Activated CD4-positive, alpha-beta memory T cell treated with anti-CD3 and anti-CD28 coated beads for 36 hours (primary cell): ENCODE results near the gene ECE1. TPM values are rescaled to one million over a fixed set of nuclear protein-coding genes. Genes with fewer than 3 reads are reported as not detected.
"Not testable (repeated sequence)": the region's sequence is repeated elsewhere in the genome, so short reads cannot be mapped to it uniquely, and the experiment has no call there.

Source experiments
- CTCF ChIA-PET: fragments of 350-600 bp; sonication (Branson Sonifier 250); formaldehyde crosslinking; loops from one replicate; lab custom pipeline; 2021; ENCODE audit warnings: antibody characterized with exemption, inconsistent platforms; lab: Charles Lee
- POLR2A ChIA-PET: fragments of 350-600 bp; sonication (Branson Sonifier 250); formaldehyde crosslinking; loops from one replicate; lab custom pipeline; 2021; ENCODE audit warnings: antibody characterized with exemption; lab: Charles Lee
- DNase-seq: peaks from one replicate; pipeline ENCODE4 v3.0.0-alpha.2; 2020
- H3K27ac Mint-ChIP-seq: one replicate; pipeline ENCODE4 v1.8.0; 2021; ENCODE audit warnings: mixed read lengths
- H3K27me3 Mint-ChIP-seq: one replicate; pipeline ENCODE4 v1.8.0; 2021; ENCODE audit warnings: mixed read lengths
- H3K36me3 Mint-ChIP-seq: one replicate; pipeline ENCODE4 v1.8.0; 2021; ENCODE audit warnings: mixed read lengths
- H3K4me1 Mint-ChIP-seq: one replicate; pipeline ENCODE4 v1.8.0; 2021; ENCODE audit warnings: low read depth, mixed read lengths
- H3K4me3 Mint-ChIP-seq: one replicate; pipeline ENCODE4 v1.8.0; 2021; ENCODE audit warnings: mild to moderate bottlenecking, mixed read lengths
- H3K9me3 Mint-ChIP-seq: one replicate; pipeline ENCODE4 v1.8.0; 2021; ENCODE audit warnings: mixed read lengths
- intact Hi-C: fragments of 100-400 bp; cut with micrococcal nuclease; formaldehyde crosslinking; loops from one replicate; pipeline ENCODE4 v1.15.1; 2023
- total RNA-seq, 2 experiments: library from RNA; stranded (reverse); gene quantifications; one replicate each; pipeline ENCODE4 v1.2.3, GENCODE V29; 2021

Gene ECE1
- total RNA-seq, 2 experiments from 2014 or later, result 137 to 144 TPM

- DNase-seq, result no peak
- CTCF ChIA-PET, result interaction anchor here (1.3 to 20.3 kb wide), 4 partner anchors 20 to 78 kb away, joined by 3 to 261 read pairs (median 11); no protein-coding TSS in a partner anchor
Measured at GRCh38 chr1:21290546-21290944, 282 bp upstream of the ECE1 start.

GRCh38 chr1:21289127-21289526 lies 1.1 kb downstream of the ECE1 start:
- CTCF ChIA-PET, result interaction anchor here (1.2 to 20.3 kb wide), 2 partner anchors 18 to 72 kb away, joined by 3 to 261 read pairs; no protein-coding TSS in a partner anchor
- POLR2A ChIA-PET, result no interaction called here
- intact Hi-C loops, result no loop called here
- Mint-ChIP-seq H3K36me3 (peaks cover 31% of the 10 kb centered on the region), H3K4me1 (peaks cover 56% of the 10 kb centered on the region), H3K27ac (peak overlapping the region; percentile 92), H3K4me3 (peak overlapping the region; percentile 90), H3K27me3 (no peaks in the 10 kb centered on the region), H3K9me3 (no peaks in the 10 kb centered on the region)
- no peak for DNase-seq

More at GRCh38 chr1:21290546-21290944, 282 bp upstream of the ECE1 start:
- intact Hi-C loops, result loop anchor here (5.0 to 10.0 kb wide), 3 partner anchors 628 to 757 kb away; partner anchors contain the start of gene DDOST
- POLR2A ChIA-PET, result interaction anchor here (0.8 kb wide), 1 partner anchor 55 kb away, joined by 3 read pairs; no protein-coding TSS in a partner anchor
- Mint-ChIP-seq H3K27ac (peak overlapping the region; percentile 99), H3K27me3 (no peaks in the 10 kb centered on the region), H3K4me1 (peaks cover 57% of the 10 kb centered on the region), H3K4me3 (peak overlapping the region; percentile 89), H3K9me3 (no peaks in the 10 kb centered on the region), H3K36me3 (peaks cover 22% of the 10 kb centered on the region)

GRCh38 chr1:21287905-21288514 lies 2.3 kb downstream of the ECE1 start:
- POLR2A ChIA-PET, result interaction anchor here (0.6 kb wide), 1 partner anchor 492 kb away, joined by 7 read pairs; no protein-coding TSS in a partner anchor
- peak overlapping the region; percentile 92 for H3K27ac Mint-ChIP-seq
- H3K27me3 Mint-ChIP-seq, result no peaks in the 10 kb centered on the region
- intact Hi-C loops, result no loop called here
- peak overlapping the region; percentile 32 for H3K4me3 Mint-ChIP-seq
- no peak for DNase-seq
- no peaks in the 10 kb centered on the region for H3K9me3 Mint-ChIP-seq
- CTCF ChIA-PET, result interaction anchor here (2.3 to 20.3 kb wide), 2 partner anchors 17 to 46 kb away, joined by 6 to 261 read pairs; no protein-coding TSS in a partner anchor
- peaks cover 39% of the 10 kb centered on the region for H3K36me3 Mint-ChIP-seq
- peaks cover 49% of the 10 kb centered on the region for H3K4me1 Mint-ChIP-seq

- DNase-seq, H3K27me3 Mint-ChIP-seq, H3K4me3 Mint-ChIP-seq, H3K27ac Mint-ChIP-seq, intact Hi-C loops, H3K9me3 Mint-ChIP-seq: not testable (repeated sequence)
- ChIA-PET CTCF (interaction anchor here (0.6 to 20.3 kb wide), 6 partner anchors 14 to 83 kb away, joined by 3 to 261 read pairs (median 6); no protein-coding TSS in a partner anchor), POLR2A (interaction anchor here (1.2 to 1.3 kb wide), 2 partner anchors 40 to 60 kb away, joined by 3 to 5 read pairs; no protein-coding TSS in a partner anchor)
- Mint-ChIP-seq H3K4me1 (peaks cover 45% of the 10 kb centered on the region), H3K36me3 (peaks cover 41% of the 10 kb centered on the region)
Measured at GRCh38 chr1:21285386-21285785, 4.9 kb downstream of the ECE1 start.

- H3K9me3 Mint-ChIP-seq, result no peaks in the 10 kb centered on the region
- H3K27ac Mint-ChIP-seq, result no peak overlapping the region
- DNase-seq, result no peak
- H3K36me3 Mint-ChIP-seq, result peaks cover 45% of the 10 kb centered on the region
- CTCF ChIA-PET, result interaction anchor here (0.6 to 20.3 kb wide), 4 partner anchors 14 to 60 kb away, joined by 3 to 261 read pairs (median 6); no protein-coding TSS in a partner anchor
- intact Hi-C loops, result no loop called here
- no peak overlapping the region for H3K4me3 Mint-ChIP-seq
- no peaks in the 10 kb centered on the region for H3K27me3 Mint-ChIP-seq
- POLR2A ChIA-PET, result interaction anchor here (1.3 kb wide), 1 partner anchor 60 kb away, joined by 5 read pairs; no protein-coding TSS in a partner anchor
- H3K4me1 Mint-ChIP-seq, result peaks cover 49% of the 10 kb centered on the region
Measured at GRCh38 chr1:21285055-21285372, 5.2 kb downstream of the ECE1 start.

- no peak overlapping the region for H3K4me3 Mint-ChIP-seq
- CTCF ChIA-PET, result interaction anchor here (0.6 to 20.3 kb wide), 6 partner anchors 10 to 61 kb away, joined by 3 to 261 read pairs (median 3); no protein-coding TSS in a partner anchor
- DNase-seq, result no peak
- H3K9me3 Mint-ChIP-seq, result no peaks in the 10 kb centered on the region
- intact Hi-C loops, result no loop called here
- POLR2A ChIA-PET, result no interaction called here
- no peaks in the 10 kb centered on the region for H3K27me3 Mint-ChIP-seq
- H3K36me3 Mint-ChIP-seq, result peaks cover 44% of the 10 kb centered on the region
- H3K4me1 Mint-ChIP-seq, result peaks cover 54% of the 10 kb centered on the region
- H3K27ac Mint-ChIP-seq, result peak overlapping the region; percentile 44
Measured at GRCh38 chr1:21284206-21285054, 5.8 kb downstream of the ECE1 start.

GRCh38 chr1:21283524-21283923 lies 6.7 kb downstream of the ECE1 start:
- DNase-seq, result no peak
- H3K27ac Mint-ChIP-seq, result no peak overlapping the region
- ChIA-PET CTCF (interaction anchor here (1.3 to 20.3 kb wide), 2 partner anchors 11 to 13 kb away, joined by 3 to 261 read pairs; no protein-coding TSS in a partner anchor), POLR2A (no interaction called here)
- H3K4me3 Mint-ChIP-seq, result no peak overlapping the region
- H3K36me3 Mint-ChIP-seq, result peaks cover 47% of the 10 kb centered on the region
- H3K9me3 Mint-ChIP-seq, result no peaks in the 10 kb centered on the region
- intact Hi-C loops, result no loop called here
- peaks cover 56% of the 10 kb centered on the region for H3K4me1 Mint-ChIP-seq
- H3K27me3 Mint-ChIP-seq, result no peaks in the 10 kb centered on the region

GRCh38 chr1:21282020-21282419 lies 8.2 kb downstream of the ECE1 start:
- intact Hi-C loops, result not testable (repeated sequence)

GRCh38 chr1:21280482-21280881 lies 9.8 kb downstream of the ECE1 start:
- Mint-ChIP-seq H3K27me3 (no peaks in the 10 kb centered on the region), H3K4me3 (peak overlapping the region; percentile 58), H3K27ac (peak overlapping the region; percentile 96), H3K36me3 (peaks cover 43% of the 10 kb centered on the region), H3K4me1 (peaks cover 64% of the 10 kb centered on the region), H3K9me3 (no peaks in the 10 kb centered on the region)
- ChIA-PET CTCF (interaction anchor here (0.9 to 20.3 kb wide), 7 partner anchors 10 to 154 kb away, joined by 3 to 261 read pairs (median 7); no protein-coding TSS in a partner anchor), POLR2A (interaction anchor here (0.7 to 3.2 kb wide), 4 partner anchors 10 to 65 kb away, joined by 3 to 26 read pairs (median 7); no protein-coding TSS in a partner anchor)
- no peak for DNase-seq
- intact Hi-C loops, result no loop called here

More at GRCh38 chr1:21282020-21282419, 8.2 kb downstream of the ECE1 start:
- Mint-ChIP-seq H3K36me3 (peaks cover 43% of the 10 kb centered on the region), H3K4me1 (peaks cover 61% of the 10 kb centered on the region)
- POLR2A ChIA-PET, result interaction anchor here (1.0 to 3.2 kb wide), 2 partner anchors 11 to 17 kb away, joined by 3 to 26 read pairs; no protein-coding TSS in a partner anchor
- not testable (repeated sequence) for H3K27me3 Mint-ChIP-seq, H3K9me3 Mint-ChIP-seq, DNase-seq, H3K27ac Mint-ChIP-seq, H3K4me3 Mint-ChIP-seq
- CTCF ChIA-PET, result interaction anchor here (1.1 to 20.3 kb wide), 2 partner anchors 11 to 63 kb away, joined by 5 to 261 read pairs; no protein-coding TSS in a partner anchor

- H3K4me3 Mint-ChIP-seq, result peak overlapping the region; percentile 58
- ChIA-PET POLR2A (interaction anchor here (0.7 to 3.2 kb wide), 5 partner anchors 10 to 493 kb away, joined by 3 to 26 read pairs (median 5); partner anchors contain the start of gene HP1BP3), CTCF (interaction anchor here (0.8 to 20.3 kb wide), 10 partner anchors 9 to 154 kb away, joined by 3 to 261 read pairs (median 5); no protein-coding TSS in a partner anchor)
- H3K4me1 Mint-ChIP-seq, result peaks cover 62% of the 10 kb centered on the region
- DNase-seq, result no peak
- no peaks in the 10 kb centered on the region for H3K9me3 Mint-ChIP-seq
- peak overlapping the region; percentile 96 for H3K27ac Mint-ChIP-seq
- intact Hi-C loops, result no loop called here
- peaks cover 42% of the 10 kb centered on the region for H3K36me3 Mint-ChIP-seq
- no peaks in the 10 kb centered on the region for H3K27me3 Mint-ChIP-seq
Measured at GRCh38 chr1:21280011-21280471, 10.2 kb downstream of the ECE1 start.
